ENCODE data around the gene EFNA3. TPM values are rescaled to one million over a fixed set of nuclear protein-coding genes. Genes with fewer than 3 reads are reported as not detected.
A peak's percentile ranks its signal among the peaks of the same experiment; 100 is the strongest.

EFNA3 gene
- polyA plus RNA-seq, 3 donors: 0.45 to 1.7 (median 0.92) TPM

- Histone ChIP-seq H3K27me3 (ENCODE audit: control insufficient read depth in 2 of 2, insufficient read depth in 2 of 2, low read length in 2 of 2) (peaks cover under 1 to 9% of the 10 kb centered on the region in 2 donors), H4K20me1 (ENCODE audit: insufficient read depth, low read length) (peaks cover 7% of the 10 kb centered on the region), H3K36me3 (replicated peaks in 1 of 2; ENCODE audit: control insufficient read depth in 1 of 2, insufficient read depth in 2 of 2, low read length in 2 of 2) (peaks cover 0 to 11% of the 10 kb centered on the region in 2 donors), H2AFZ (ENCODE audit: insufficient read depth, low read depth, low read length, poor library complexity, severe bottlenecking) (peak within 1 kb of the TSS; percentile 53), H3K4me1 (ENCODE audit: control insufficient read depth in 1 of 2, insufficient read depth in 2 of 2, low read length in 2 of 2) (peaks cover 31 to 46% of the 10 kb centered on the region in 2 donors), H3K27ac (ENCODE audit: low read depth in 1 of 2, low read length in 2 of 2) (peak within 1 kb of the TSS; percentile 97 to 99), H3K79me2 (ENCODE audit: insufficient read depth, low read length) (peaks cover 36% of the 10 kb centered on the region), H3K9me3 (replicated peaks in 1 of 2; ENCODE audit: control insufficient read depth in 1 of 2, insufficient read depth in 1 of 2, low read length in 2 of 2) (no peaks in the 10 kb centered on the region), H3K4me3 (replicated peaks in 1 of 3; ENCODE audit: low read depth in 2 of 3, low read length in 3 of 3) (peak within 1 kb of the TSS; percentile 75 to 84 (median 79)), H3K9ac (ENCODE audit: insufficient read depth, low read length, poor library complexity, severe bottlenecking) (peak within 1 kb of the TSS; percentile 92), H3K4me2 (replicated peaks; ENCODE audit: extremely low read depth, low read length, poor library complexity, severe bottlenecking) (peak within 1 kb of the TSS; percentile 84)
- no peak for TF ChIP-seq CTCF (IDR thresholded peaks at IDR 0.05)
- H3K27ac Mint-ChIP-seq: peak within 1 kb of the TSS; percentile 99 to 100 (median 100)
- intact Hi-C loops (cut with micrococcal nuclease): loop anchor here in 1 of 2 donors (5.0 kb wide), 1 partner anchor 37 kb away; the partner anchor contains the start of genes KRTCAP2 and TRIM46
- peak within 1 kb of the TSS; percentile 97 to 99 for H3K4me3 Mint-ChIP-seq
- H3K9me3 Mint-ChIP-seq: peaks cover 0 to under 1% (median 0%) of the 10 kb centered on the region in 7 donors
- DNase-seq: peak; percentile 94 to 96 (median 94)
- H3K4me1 Mint-ChIP-seq: peaks cover 43% of the 10 kb centered on the region
- under 1% methylated on average over 52 of the region's 52 CpGs for WGBS (ENCODE audit: insufficient coverage)
- peaks cover 6 to 17% (median 16%) of the 10 kb centered on the region in 3 donors for H3K27me3 Mint-ChIP-seq (ENCODE audit: low read depth in 3 of 3)
- peaks cover 12 to 19% of the 10 kb centered on the region in 2 donors for H3K36me3 Mint-ChIP-seq
These were observed 56.9 kb downstream of the EFNA3 start, which contains the start of gene SLC50A1 for GRCh38 chr1:155135415-155136028. Gene SLC50A1 (plus strand): TSS chr1:155135852. CDS start chr1:155135912, 60 bp downstream.

- no peak for DNase-seq
- Histone ChIP-seq H3K4me3 (replicated peaks in 1 of 3; ENCODE audit: low read depth in 2 of 3, low read length in 3 of 3) (peak overlapping the region; percentile 75 to 84 (median 79)), H3K27me3 (ENCODE audit: control insufficient read depth in 2 of 2, insufficient read depth in 2 of 2, low read length in 2 of 2) (no peaks in the 10 kb centered on the region), H3K9ac (ENCODE audit: insufficient read depth, low read length, poor library complexity, severe bottlenecking) (peak overlapping the region; percentile 92), H3K27ac (ENCODE audit: low read depth in 1 of 2, low read length in 2 of 2) (peak overlapping the region; percentile 97 to 99), H3K4me2 (replicated peaks; ENCODE audit: extremely low read depth, low read length, poor library complexity, severe bottlenecking) (peak overlapping the region; percentile 84), H3K9me3 (replicated peaks in 1 of 2; ENCODE audit: control insufficient read depth in 1 of 2, insufficient read depth in 1 of 2, low read length in 2 of 2) (peaks cover 0 to 2% of the 10 kb centered on the region in 2 donors), H4K20me1 (ENCODE audit: insufficient read depth, low read length) (peaks cover 7% of the 10 kb centered on the region), H2AFZ (ENCODE audit: insufficient read depth, low read depth, low read length, poor library complexity, severe bottlenecking) (no peak overlapping the region), H3K36me3 (replicated peaks in 1 of 2; ENCODE audit: control insufficient read depth in 1 of 2, insufficient read depth in 2 of 2, low read length in 2 of 2) (peaks cover 0 to 11% of the 10 kb centered on the region in 2 donors), H3K79me2 (ENCODE audit: insufficient read depth, low read length) (peaks cover 36% of the 10 kb centered on the region), H3K4me1 (ENCODE audit: control insufficient read depth in 1 of 2, insufficient read depth in 2 of 2, low read length in 2 of 2) (peaks cover 33 to 50% of the 10 kb centered on the region in 2 donors)
- intact Hi-C loops (cut with micrococcal nuclease): loop anchor here in 1 of 2 donors (5.0 kb wide), 1 partner anchor 36 kb away; the partner anchor contains the start of genes KRTCAP2 and TRIM46
- H3K4me3 Mint-ChIP-seq: peak overlapping the region; percentile 97 to 99
- H3K36me3 Mint-ChIP-seq: peaks cover 12 to 19% of the 10 kb centered on the region in 2 donors
- H3K4me1 Mint-ChIP-seq: peaks cover 45% of the 10 kb centered on the region
- WGBS (ENCODE audit: insufficient coverage): 34% methylated on average over 2 of the region's 6 CpGs
- TF ChIP-seq CTCF (IDR thresholded peaks at IDR 0.05): no peak
- H3K27ac Mint-ChIP-seq: peak overlapping the region; percentile 99 to 100 (median 100)
- peaks cover 0 to 7% (median 4%) of the 10 kb centered on the region in 3 donors for H3K27me3 Mint-ChIP-seq (ENCODE audit: low read depth in 3 of 3)
- peaks cover 1 to 6% (median 4%) of the 10 kb centered on the region in 7 donors for H3K9me3 Mint-ChIP-seq
These were observed 58.1 kb downstream of the EFNA3 start for GRCh38 chr1:155136748-155137147.

Small RNA genes within 50 kb of the gene (small RNA-seq; reads per million reads assigned to genes)
- gene RF00019 (ENCODE audit: insufficient read length, low read depth): not detected

Other genes with a start within 250 kb of the EFNA3 start
- gene KCNN3, start 208.6 kb upstream of the EFNA3 start, polyA plus RNA-seq: not detected
- 10 to 100 TPM; 17.2 to 43.2 (median 41.9) TPM for gene PMVK, start 142.1 kb upstream of the EFNA3 start, polyA plus RNA-seq
- 10 to 100 TPM; 23.1 to 31.7 (median 24.0) TPM for gene PBXIP1, start 122.7 kb upstream of the EFNA3 start, polyA plus RNA-seq
- 10 to 100 TPM in 2 of 3 donors, 1 to 10 TPM in 1; 8.2 to 12.5 (median 12.0) TPM for gene PYGO2, start 117.1 kb upstream of the EFNA3 start, polyA plus RNA-seq
- 10 to 100 TPM; 26.7 to 70.6 (median 31.5) TPM for gene SHC1, start 108.1 kb upstream of the EFNA3 start, polyA plus RNA-seq
- gene CKS1B, start 104.2 kb upstream of the EFNA3 start, polyA plus RNA-seq: 10 to 100 TPM in 2 of 3 donors, 1 to 10 TPM in 1; 9.4 to 22.6 (median 18.0) TPM
- 10 to 100 TPM; 31.5 to 41.6 (median 35.1) TPM for gene FLAD1, start 95.5 kb upstream of the EFNA3 start, polyA plus RNA-seq
- not detected for gene LENEP, start 85.3 kb upstream of the EFNA3 start, polyA plus RNA-seq
- gene ZBTB7B, start 76.0 kb upstream of the EFNA3 start, polyA plus RNA-seq: 100 to 1,000 TPM in 1 of 3 donors, 1 to 10 TPM in 2; 6.3 to 149 (median 9.6) TPM
- gene DCST2, start 45.1 kb upstream of the EFNA3 start, polyA plus RNA-seq: 1 to 10 TPM in 1 of 3 donors, not detected in 2; 2.6 TPM
- under 1 TPM in 1 of 3 donors, not detected in 2; 0.05 TPM for gene DCST1, start 45.0 kb upstream of the EFNA3 start, polyA plus RNA-seq
- 100 to 1,000 TPM in 1 of 3 donors, 10 to 100 TPM in 2; 44.5 to 202 (median 74.3) TPM for gene ADAM15, start 27.5 kb upstream of the EFNA3 start, polyA plus RNA-seq
- 1 to 10 TPM; 2.3 to 8.0 (median 4.1) TPM for gene EFNA4, start 15.1 kb upstream of the EFNA3 start, polyA plus RNA-seq
- gene EFNA1, start 49.0 kb downstream of the EFNA3 start, polyA plus RNA-seq: 1 to 10 TPM in 1 of 3 donors, not detected in 2; 1.2 TPM
- 10 to 100 TPM; 40.0 to 50.8 (median 49.4) TPM for gene SLC50A1, start 57.0 kb downstream of the EFNA3 start, polyA plus RNA-seq
- 100 to 1,000 TPM in 2 of 3 donors, 10 to 100 TPM in 1; 99.9 to 141 (median 105) TPM for gene DPM3, start 61.7 kb downstream of the EFNA3 start, polyA plus RNA-seq
- gene KRTCAP2, start 94.5 kb downstream of the EFNA3 start, polyA plus RNA-seq: 100 to 1,000 TPM; 157 to 256 (median 247) TPM
- under 1 TPM in 1 of 3 donors, not detected in 2; 0.13 TPM for gene TRIM46, start 95.0 kb downstream of the EFNA3 start, polyA plus RNA-seq
- gene THBS3, start 129.1 kb downstream of the EFNA3 start, polyA plus RNA-seq: 10 to 100 TPM in 1 of 3 donors, 1 to 10 TPM in 2; 3.2 to 50.7 (median 5.3) TPM
- 100 to 1,000 TPM in 1 of 3 donors, 10 to 100 TPM in 2; 79.7 to 101 (median 86.0) TPM for gene MTX1, start 129.9 kb downstream of the EFNA3 start, polyA plus RNA-seq
- gene ENTREP3, start 176.6 kb downstream of the EFNA3 start, polyA plus RNA-seq: 1 to 10 TPM in 2 of 3 donors, under 1 TPM in 1; 0.87 to 7.5 (median 1.9) TPM
- gene SCAMP3, start 183.5 kb downstream of the EFNA3 start, polyA plus RNA-seq: 10 to 100 TPM; 54.9 to 69.8 (median 64.9) TPM
- gene CLK2, start 194.7 kb downstream of the EFNA3 start, polyA plus RNA-seq: 100 to 1,000 TPM in 1 of 3 donors, 1 to 10 TPM in 2; 7.3 to 143 (median 9.6) TPM
- gene HCN3, start 198.6 kb downstream of the EFNA3 start, polyA plus RNA-seq: 1 to 10 TPM in 1 of 3 donors, under 1 TPM in 1, not detected in 1; 0.15 to 2.3 TPM
- gene PKLR, start 222.6 kb downstream of the EFNA3 start, polyA plus RNA-seq: under 1 TPM in 1 of 3 donors, not detected in 2; 0.05 TPM
- 100 to 1,000 TPM in 2 of 3 donors, 10 to 100 TPM in 1; 92.5 to 123 (median 117) TPM for gene FDPS, start 230.0 kb downstream of the EFNA3 start, polyA plus RNA-seq
- 10 to 100 TPM; 12.7 to 23.4 (median 13.5) TPM for gene RUSC1, start 242.1 kb downstream of the EFNA3 start, polyA plus RNA-seq

Measured in CD14-positive monocyte (primary cell).